Progenitor cell of endocrine pancreas (in vitro differentiated cells): ENCODE results near the gene HPD. TPM values are rescaled to one million over a fixed set of nuclear protein-coding genes. Genes with fewer than 3 reads are reported as not detected.
"Not testable (repeated sequence)": the region's sequence is repeated elsewhere in the genome, so short reads cannot be mapped to it uniquely, and the experiment has no call there.

Experiments used
- DNase-seq: peaks from one replicate; pipeline ENCODE4 v3.0.0; 2021; ENCODE audit warnings: low spot score; ENCODE audit not compliant: unreplicated experiment
- H3K27ac Mint-ChIP-seq: 2 replicates; pipeline ENCODE4 v1.8.0; 2021; ENCODE audit warnings: mild to moderate bottlenecking, moderate library complexity, mixed read lengths
- H3K27me3 Mint-ChIP-seq: 2 replicates; pipeline ENCODE4 v1.8.0; 2021; ENCODE audit warnings: mixed read lengths
- H3K36me3 Mint-ChIP-seq: 2 replicates; pipeline ENCODE4 v1.8.0; 2022; ENCODE audit warnings: mixed read lengths; ENCODE audit not compliant: insufficient read depth
- H3K4me1 Mint-ChIP-seq: 2 replicates; pipeline ENCODE4 v1.8.0; 2021; ENCODE audit warnings: low read depth, mixed read lengths
- H3K4me3 Mint-ChIP-seq: 2 replicates; pipeline ENCODE4 v1.8.0; 2021; ENCODE audit warnings: low read depth, mild to moderate bottlenecking, moderate library complexity, mixed read lengths
- H3K9me3 Mint-ChIP-seq: 2 replicates; pipeline ENCODE4 v1.8.0; 2021; ENCODE audit warnings: low read depth, mixed read lengths
- CTCF ChIP-seq: fragments of 200-600 bp; sonication (generic); IDR thresholded peaks from one replicate; pipeline ENCODE4 v1.5.0; 2021; ENCODE audit warnings: antibody characterized with exemption, mild to moderate bottlenecking; ENCODE audit not compliant: unreplicated experiment
- total RNA-seq: library from RNA; stranded (reverse); gene quantifications from 2 replicates; pipeline ENCODE4 v1.2.1, GENCODE V29; 2021

The HPD gene
- total RNA-seq, 1 donor from 2014 or later, result not detected

GRCh38 chr12:121888478-121889273 is 30.0 kb upstream of the HPD start, which contains the start of gene PSMD9:
Gene PSMD9, plus strand, starts transcription at chr12:121888790. Its CDS starts 67 bp downstream, at chr12:121888857.
- peak within 1 kb of the TSS; percentile 98 for H3K4me3 Mint-ChIP-seq
- peaks cover 2% of the 10 kb centered on the region for H3K27me3 Mint-ChIP-seq
- H3K36me3 Mint-ChIP-seq, result no peaks in the 10 kb centered on the region
- peaks cover 12% of the 10 kb centered on the region for H3K4me1 Mint-ChIP-seq
- peaks cover 3% of the 10 kb centered on the region for H3K9me3 Mint-ChIP-seq
- TF ChIP-seq CTCF, result peak; percentile 75
- DNase-seq, result peak; percentile 95
- peak within 1 kb of the TSS; percentile 99 for H3K27ac Mint-ChIP-seq

- H3K4me1 Mint-ChIP-seq, result peaks cover 10% of the 10 kb centered on the region
- H3K36me3 Mint-ChIP-seq, result no peaks in the 10 kb centered on the region
- H3K4me3 Mint-ChIP-seq, result peak overlapping the region; percentile 98
- H3K27ac Mint-ChIP-seq, result peak overlapping the region; percentile 99
- peaks cover 3% of the 10 kb centered on the region for H3K9me3 Mint-ChIP-seq
- H3K27me3 Mint-ChIP-seq, result peaks cover 2% of the 10 kb centered on the region
- no peak for DNase-seq
- no peak for TF ChIP-seq CTCF
Observed at GRCh38 chr12:121888083-121888477, 29.4 kb upstream of the HPD start.

GRCh38 chr12:121885129-121885528 is 26.5 kb upstream of the HPD start:
- H3K9me3 Mint-ChIP-seq, H3K36me3 Mint-ChIP-seq, H3K4me3 Mint-ChIP-seq: not testable (repeated sequence)

DNA sequence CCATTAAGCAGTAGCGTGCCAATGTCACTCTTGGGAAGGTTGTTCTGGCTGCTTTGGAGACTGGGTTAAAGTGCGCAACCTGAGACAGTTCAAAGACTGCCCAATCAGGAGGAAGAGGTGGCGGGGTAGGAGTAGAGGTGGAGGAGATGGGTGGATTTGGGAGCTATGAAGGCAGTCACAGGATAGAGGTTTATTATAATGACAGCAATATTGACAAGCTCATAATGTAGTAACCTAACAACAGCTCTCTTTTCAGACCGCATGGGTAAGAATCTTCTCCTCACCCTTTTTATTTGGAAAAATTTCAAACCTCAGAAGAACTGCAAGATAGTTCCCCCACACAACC is 24.6 kb upstream of the HPD start:
- TF ChIP-seq CTCF, result no peak
- H3K36me3 Mint-ChIP-seq, result no peaks in the 10 kb centered on the region
- H3K27ac Mint-ChIP-seq, result no peak overlapping the region
- H3K4me3 Mint-ChIP-seq, result no peak overlapping the region
- no peak for DNase-seq
- peaks cover 1% of the 10 kb centered on the region for H3K9me3 Mint-ChIP-seq
- H3K4me1 Mint-ChIP-seq, result peaks cover under 1% of the 10 kb centered on the region
- H3K27me3 Mint-ChIP-seq, result peaks cover 6% of the 10 kb centered on the region

More at GRCh38 chr12:121885129-121885528, 26.5 kb upstream of the HPD start:
- not testable (repeated sequence) for H3K4me1 Mint-ChIP-seq, H3K27ac Mint-ChIP-seq, H3K27me3 Mint-ChIP-seq, DNase-seq

DNA sequence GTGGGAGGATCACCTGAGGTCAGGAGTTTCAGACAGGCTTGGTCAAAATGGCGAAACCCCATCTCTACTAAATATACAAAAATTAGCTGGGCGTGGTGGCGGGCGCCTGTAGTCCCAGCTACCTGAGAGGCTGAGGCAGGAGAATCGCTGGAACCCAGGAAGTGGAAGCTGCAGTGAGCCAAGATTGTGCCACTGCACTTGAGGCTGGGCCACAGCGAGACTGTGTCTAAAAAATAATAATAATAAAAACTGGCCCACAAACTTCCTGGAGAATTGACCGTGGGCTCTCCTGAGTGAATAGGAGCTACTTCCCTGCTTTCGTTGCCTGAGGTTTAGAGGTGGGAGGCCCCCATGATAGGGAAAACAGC is 17.4 kb upstream of the HPD start:
- not testable (repeated sequence) for DNase-seq, H3K27ac Mint-ChIP-seq, H3K36me3 Mint-ChIP-seq, H3K4me3 Mint-ChIP-seq, H3K4me1 Mint-ChIP-seq, H3K27me3 Mint-ChIP-seq, H3K9me3 Mint-ChIP-seq

DNA sequence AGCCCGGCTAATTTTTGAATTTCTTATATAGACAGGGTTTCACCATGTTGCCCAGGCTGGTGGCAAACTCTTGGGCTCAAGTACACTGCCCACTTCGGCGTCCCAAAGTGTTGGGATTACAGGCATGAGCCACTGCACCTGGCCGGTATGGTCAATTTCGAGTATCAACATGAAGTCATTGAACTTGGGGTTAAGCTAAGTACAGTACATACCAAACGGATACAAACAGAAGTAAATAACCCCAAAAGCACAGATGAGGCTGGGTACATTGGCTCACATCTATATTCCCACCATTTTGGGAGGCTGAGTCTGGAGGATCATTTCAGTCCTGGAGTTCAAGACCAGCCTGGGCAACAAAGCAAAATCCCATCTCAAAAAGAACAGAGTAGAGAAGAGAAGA is 16.9 kb upstream of the HPD start:
- no peak for DNase-seq
- H3K27me3 Mint-ChIP-seq, result no peaks in the 10 kb centered on the region
- no peak overlapping the region for H3K4me3 Mint-ChIP-seq
- no peaks in the 10 kb centered on the region for H3K9me3 Mint-ChIP-seq
- no peaks in the 10 kb centered on the region for H3K36me3 Mint-ChIP-seq
- H3K4me1 Mint-ChIP-seq, result no peaks in the 10 kb centered on the region
- no peak for TF ChIP-seq CTCF
- no peak overlapping the region for H3K27ac Mint-ChIP-seq
